Choroid plexus epithelial cell (primary cell): Measurements from ENCODE around the gene GOT1.

Experiments used
- DNase-seq: peaks from one replicate; pipeline ENCODE4 v3.0.0-alpha.2; 2010; ENCODE audit warnings: low read depth
- H3K4me3 ChIP-seq: 2 replicates; pipeline ENCODE4 v1.5.1; 2011; ENCODE audit warnings: low read depth, mild to moderate bottlenecking, control low read depth, low read length, moderate library complexity
- TF ChIP-seq, protein P1 (sequence below): conservative IDR thresholded peaks from 2 replicates; pipeline ENCODE4 v1.5.1; 2011; ENCODE audit warnings: low read depth, mild to moderate bottlenecking, control low read depth, inconsistent platforms, low read length, moderate library complexity

The GOT1 gene

DNA sequence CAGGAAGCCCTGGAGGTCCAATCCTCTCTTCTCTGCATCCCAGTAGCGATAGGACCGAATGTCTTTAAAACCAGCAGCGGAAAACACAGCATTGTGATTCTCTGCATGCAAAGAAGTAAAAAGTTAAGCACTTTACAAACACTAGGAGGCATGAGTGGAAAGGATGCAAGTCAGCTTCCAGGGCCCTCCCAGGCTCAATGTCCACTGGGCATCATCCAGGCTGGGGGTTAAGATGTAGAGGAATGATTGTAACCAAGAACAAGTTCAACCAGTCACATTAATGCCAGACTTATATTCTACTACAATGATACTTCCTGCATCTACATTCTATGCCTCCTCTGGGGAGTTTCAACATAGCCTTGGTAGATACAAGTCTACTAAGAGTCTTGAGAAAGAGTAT, 24.3 kb downstream of the GOT1 start:
- no peak for DNase-seq
- no peak overlapping the region for H3K4me3 ChIP-seq
- TF ChIP-seq, protein P1, sequence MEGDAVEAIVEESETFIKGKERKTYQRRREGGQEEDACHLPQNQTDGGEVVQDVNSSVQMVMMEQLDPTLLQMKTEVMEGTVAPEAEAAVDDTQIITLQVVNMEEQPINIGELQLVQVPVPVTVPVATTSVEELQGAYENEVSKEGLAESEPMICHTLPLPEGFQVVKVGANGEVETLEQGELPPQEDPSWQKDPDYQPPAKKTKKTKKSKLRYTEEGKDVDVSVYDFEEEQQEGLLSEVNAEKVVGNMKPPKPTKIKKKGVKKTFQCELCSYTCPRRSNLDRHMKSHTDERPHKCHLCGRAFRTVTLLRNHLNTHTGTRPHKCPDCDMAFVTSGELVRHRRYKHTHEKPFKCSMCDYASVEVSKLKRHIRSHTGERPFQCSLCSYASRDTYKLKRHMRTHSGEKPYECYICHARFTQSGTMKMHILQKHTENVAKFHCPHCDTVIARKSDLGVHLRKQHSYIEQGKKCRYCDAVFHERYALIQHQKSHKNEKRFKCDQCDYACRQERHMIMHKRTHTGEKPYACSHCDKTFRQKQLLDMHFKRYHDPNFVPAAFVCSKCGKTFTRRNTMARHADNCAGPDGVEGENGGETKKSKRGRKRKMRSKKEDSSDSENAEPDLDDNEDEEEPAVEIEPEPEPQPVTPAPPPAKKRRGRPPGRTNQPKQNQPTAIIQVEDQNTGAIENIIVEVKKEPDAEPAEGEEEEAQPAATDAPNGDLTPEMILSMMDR = no peak

DNA sequence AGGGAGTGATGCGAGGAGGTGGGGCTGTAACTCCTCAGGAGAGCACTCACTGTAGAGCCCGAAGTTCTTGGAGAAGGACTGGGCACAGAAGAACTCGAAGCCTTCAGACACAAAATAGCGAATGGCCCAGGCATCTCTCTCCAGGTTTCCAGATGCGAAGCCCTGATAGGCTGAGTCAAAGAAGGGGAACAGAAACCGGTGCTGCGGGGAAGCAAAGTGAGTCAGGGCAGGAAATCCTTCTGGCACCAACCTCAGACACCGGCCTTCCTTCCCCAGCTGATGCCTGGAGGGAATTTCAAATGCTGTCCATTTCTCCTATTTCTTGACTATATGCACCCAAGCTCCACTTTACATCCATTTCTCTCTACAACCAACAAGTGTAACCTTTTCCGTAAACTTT, 26.8 kb downstream of the GOT1 start:
- no peak for DNase-seq
- TF ChIP-seq, protein P1 = no peak
- no peak overlapping the region for H3K4me3 ChIP-seq

DNA sequence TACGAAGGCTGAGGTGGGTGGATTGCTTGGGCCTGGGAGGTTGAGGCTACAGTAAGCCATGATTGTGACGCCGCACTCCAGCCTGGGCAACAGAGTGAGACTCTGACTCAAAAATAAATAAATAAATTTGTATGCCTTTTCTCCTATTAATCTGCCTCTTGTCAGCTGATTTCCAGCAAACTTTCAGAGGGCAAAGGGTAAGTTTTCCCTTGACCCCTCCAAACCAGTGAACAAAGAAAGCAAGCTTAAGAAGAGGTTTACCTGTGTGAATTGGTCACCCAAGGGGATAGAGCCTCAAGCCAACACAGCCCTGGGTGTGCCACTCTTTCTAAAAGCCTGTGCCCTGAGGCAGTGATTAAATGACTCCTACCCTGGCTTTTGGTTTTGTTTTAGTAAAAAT, 30.8 kb downstream of the GOT1 start:
- no peak for DNase-seq
- TF ChIP-seq, protein P1 = no peak
- no peak overlapping the region for H3K4me3 ChIP-seq

DNA sequence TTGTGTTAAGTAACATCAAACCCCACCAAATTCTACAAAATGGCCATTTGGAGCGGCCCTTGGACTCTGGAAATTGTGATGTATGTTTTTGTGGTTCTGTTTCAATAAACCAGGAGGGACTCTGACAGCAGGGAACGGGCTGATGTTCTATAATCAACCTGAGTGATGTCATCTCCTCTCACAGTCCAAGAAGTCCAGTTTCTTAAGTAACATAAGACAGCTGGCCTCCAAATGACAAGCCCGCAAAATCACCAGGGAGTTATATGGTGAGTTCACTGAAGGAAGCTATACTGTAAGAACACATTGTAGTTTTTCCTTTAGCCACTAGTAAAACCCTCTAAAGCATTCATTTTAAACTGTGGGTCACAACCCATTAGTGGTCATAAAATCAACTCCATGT, 34.0 kb downstream of the GOT1 start:
- TF ChIP-seq, protein P1 = no peak
- no peak overlapping the region for H3K4me3 ChIP-seq
- peak; percentile 75 for DNase-seq

DNA sequence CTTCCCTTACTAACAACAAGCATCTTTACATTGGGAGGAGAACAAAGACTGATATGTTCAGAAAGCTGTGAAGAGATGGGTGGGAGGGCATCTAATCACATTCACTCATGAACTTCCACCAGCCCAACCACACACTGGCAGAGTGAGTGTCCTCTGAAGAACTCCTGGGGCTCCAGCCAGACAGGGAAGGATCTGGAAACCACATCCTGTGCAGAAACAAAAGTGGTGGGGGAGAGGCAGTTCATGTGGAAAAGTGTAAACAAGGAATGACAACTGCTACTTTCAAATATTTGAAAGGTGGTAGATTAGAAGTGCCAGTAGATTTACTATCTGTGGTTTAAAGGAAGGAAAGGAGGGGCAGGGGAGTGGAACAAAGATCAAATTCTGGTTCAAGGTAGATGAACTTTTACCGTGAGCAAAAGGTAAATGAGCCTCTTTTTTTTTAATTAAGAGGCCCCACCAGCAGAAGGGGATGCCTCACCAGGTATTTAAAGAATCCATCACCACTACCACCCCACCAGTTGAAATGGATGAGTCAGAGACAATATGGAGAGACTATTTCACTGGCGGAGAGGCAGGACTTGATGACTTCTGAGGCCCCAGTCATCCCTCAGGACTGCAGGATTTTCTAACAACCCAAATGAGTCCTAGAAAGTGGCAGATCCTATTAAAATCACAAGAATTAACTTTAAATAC, 34.5 kb downstream of the GOT1 start:
- DNase-seq = peak; percentile 69

DNA sequence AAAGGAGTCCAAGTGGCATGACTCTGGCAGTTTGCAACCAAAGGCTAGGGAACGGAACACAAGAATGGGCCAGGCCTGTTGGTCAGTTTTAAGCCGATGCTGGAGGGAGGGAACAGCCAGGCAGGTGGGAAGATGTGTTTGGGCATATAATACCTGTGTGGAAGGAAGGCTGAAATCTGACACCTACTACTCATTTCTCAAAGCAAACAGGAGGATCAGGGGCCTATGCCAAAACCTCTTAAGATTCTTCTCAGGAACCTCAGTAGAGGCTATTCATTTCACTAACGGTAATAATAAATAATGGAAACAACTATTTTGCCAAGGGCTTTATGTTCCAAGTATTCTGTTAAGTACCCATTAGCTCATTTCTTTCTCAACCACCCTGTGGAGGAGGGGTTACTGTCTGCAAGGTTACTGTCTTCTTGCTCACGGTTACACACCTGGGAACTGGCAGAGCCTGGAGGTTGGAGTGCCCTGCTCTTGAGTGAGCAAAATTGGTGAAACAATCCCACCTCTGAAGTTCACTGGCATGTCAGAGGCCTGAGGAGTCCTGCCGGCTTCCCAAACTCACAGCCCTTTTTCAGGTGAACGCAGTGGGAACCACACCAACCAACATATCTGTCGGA, 35.5 kb downstream of the GOT1 start:
- no peak overlapping the region for H3K4me3 ChIP-seq
- DNase-seq = no peak
- TF ChIP-seq, protein P1 = no peak

More for the DNA sequence above, 34.5 kb downstream of the GOT1 start:
- no peak overlapping the region for H3K4me3 ChIP-seq
- TF ChIP-seq, protein P1 = no peak

DNA sequence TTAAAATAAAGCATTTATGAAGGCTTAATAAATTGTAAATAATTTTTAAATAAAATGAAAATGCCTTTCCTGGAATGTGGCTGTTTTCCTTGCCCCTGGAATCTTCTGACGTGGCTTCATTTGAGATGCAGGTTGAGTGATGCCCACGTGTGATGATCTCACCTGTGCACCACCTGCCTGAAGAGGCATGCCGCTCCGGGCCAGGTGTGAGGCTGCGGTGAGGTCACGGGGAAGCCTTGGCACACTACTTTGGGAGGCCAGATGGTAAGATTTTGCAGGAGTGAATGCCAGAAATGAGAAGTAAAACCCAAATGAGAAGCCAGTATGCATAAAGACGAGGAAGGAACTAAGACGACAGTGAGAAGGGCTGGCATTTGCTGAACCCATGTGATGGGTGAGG, 36.2 kb downstream of the GOT1 start:
- TF ChIP-seq, protein P1 = no peak
- no peak for DNase-seq

More for the DNA sequence above, 36.2 kb downstream of the GOT1 start:
- no peak overlapping the region for H3K4me3 ChIP-seq
